Measurements from ENCODE around the gene C17orf100. TPM values are rescaled to one million over a fixed set of nuclear protein-coding genes. Genes with fewer than 3 reads are reported as not detected.

The C17orf100 gene
- total RNA-seq, 1 experiment from 2014 or later: 3.1 TPM

- intact Hi-C loops (cut with micrococcal nuclease; ENCODE audit: unreplicated experiment): no loop called here
- CTCF ChIA-PET: interaction anchor here (0.6 kb wide), 1 partner anchor 71 kb away, joined by 4 read pairs; no protein-coding TSS in a partner anchor
- no TSS peak for BruUV-seq (replicated peaks)
Observed at GRCh38 chr17:6626616-6627015, 24.9 kb upstream of the C17orf100 start.

GRCh38 chr17:6627019-6627418, 24.5 kb upstream of the C17orf100 start:
- BruUV-seq (replicated peaks): no TSS peak
- Mint-ChIP-seq H3K4me3 (ENCODE audit: low read depth, unreplicated experiment) (no peak overlapping the region), H3K36me3 (ENCODE audit: insufficient read depth, unreplicated experiment) (peaks cover 10% of the 10 kb centered on the region), H3K4me1 (ENCODE audit: low read depth, unreplicated experiment) (peaks cover 14% of the 10 kb centered on the region), H3K9me3 (ENCODE audit: low read depth, unreplicated experiment) (no peaks in the 10 kb centered on the region), H3K27me3 (ENCODE audit: unreplicated experiment) (no peaks in the 10 kb centered on the region), H3K27ac (ENCODE audit: unreplicated experiment) (peak overlapping the region; percentile 51)
- CTCF ChIA-PET: interaction anchor here (0.6 kb wide), 1 partner anchor 72 kb away, joined by 4 read pairs; no protein-coding TSS in a partner anchor
- intact Hi-C loops (cut with micrococcal nuclease; ENCODE audit: unreplicated experiment): no loop called here
- TF ChIP-seq CTCF (IDR thresholded peaks at IDR 0.05; ENCODE audit: unreplicated experiment): no peak
- no peak for DNase-seq

More at GRCh38 chr17:6626616-6627015, 24.9 kb upstream of the C17orf100 start:
- H3K27ac Mint-ChIP-seq (ENCODE audit: unreplicated experiment): peak overlapping the region; percentile 51
- H3K4me3 Mint-ChIP-seq (ENCODE audit: low read depth, unreplicated experiment): no peak overlapping the region
- peaks cover 13% of the 10 kb centered on the region for H3K4me1 Mint-ChIP-seq (ENCODE audit: low read depth, unreplicated experiment)
- H3K27me3 Mint-ChIP-seq (ENCODE audit: unreplicated experiment): no peaks in the 10 kb centered on the region
- DNase-seq: no peak
- H3K9me3 Mint-ChIP-seq (ENCODE audit: low read depth, unreplicated experiment): no peaks in the 10 kb centered on the region
- H3K36me3 Mint-ChIP-seq (ENCODE audit: insufficient read depth, unreplicated experiment): peaks cover 10% of the 10 kb centered on the region
- no peak for TF ChIP-seq CTCF (IDR thresholded peaks at IDR 0.05; ENCODE audit: unreplicated experiment)

GRCh38 chr17:6630390-6630789, 21.2 kb upstream of the C17orf100 start:
- peaks cover 14% of the 10 kb centered on the region for H3K4me1 Mint-ChIP-seq (ENCODE audit: low read depth, unreplicated experiment)
- intact Hi-C loops (cut with micrococcal nuclease; ENCODE audit: unreplicated experiment): no loop called here
- H3K9me3 Mint-ChIP-seq (ENCODE audit: low read depth, unreplicated experiment): no peaks in the 10 kb centered on the region
- H3K27ac Mint-ChIP-seq (ENCODE audit: unreplicated experiment): no peak overlapping the region
- H3K36me3 Mint-ChIP-seq (ENCODE audit: insufficient read depth, unreplicated experiment): peaks cover 19% of the 10 kb centered on the region
- CTCF ChIA-PET: no interaction called here
- DNase-seq: no peak
- no peak for TF ChIP-seq CTCF (IDR thresholded peaks at IDR 0.05; ENCODE audit: unreplicated experiment)
- H3K27me3 Mint-ChIP-seq (ENCODE audit: unreplicated experiment): no peaks in the 10 kb centered on the region
- H3K4me3 Mint-ChIP-seq (ENCODE audit: low read depth, unreplicated experiment): no peak overlapping the region
- no TSS peak for BruUV-seq (replicated peaks)

- no peak for DNase-seq
- no peaks in the 10 kb centered on the region for H3K9me3 Mint-ChIP-seq (ENCODE audit: low read depth, unreplicated experiment)
- BruUV-seq (replicated peaks): no TSS peak
- no peak overlapping the region for H3K27ac Mint-ChIP-seq (ENCODE audit: unreplicated experiment)
- TF ChIP-seq CTCF (IDR thresholded peaks at IDR 0.05; ENCODE audit: unreplicated experiment): no peak
- H3K4me3 Mint-ChIP-seq (ENCODE audit: low read depth, unreplicated experiment): no peak overlapping the region
- CTCF ChIA-PET: no interaction called here
- H3K27me3 Mint-ChIP-seq (ENCODE audit: unreplicated experiment): no peaks in the 10 kb centered on the region
- intact Hi-C loops (cut with micrococcal nuclease; ENCODE audit: unreplicated experiment): no loop called here
- peaks cover 25% of the 10 kb centered on the region for H3K36me3 Mint-ChIP-seq (ENCODE audit: insufficient read depth, unreplicated experiment)
- H3K4me1 Mint-ChIP-seq (ENCODE audit: low read depth, unreplicated experiment): peaks cover 14% of the 10 kb centered on the region
Observed at GRCh38 chr17:6632530-6632929, 19.0 kb upstream of the C17orf100 start.
